Brain microvascular endothelial cell (primary cell): ENCODE measurements around the gene PRDM7.
"Not testable (repeated sequence)": the region's sequence is repeated elsewhere in the genome, so short reads cannot be mapped to it uniquely, and the experiment has no call there.

ENCODE experiments used
- DNase-seq: peaks from one replicate; pipeline ENCODE4 v3.0.0-alpha.2; 2020
- H3K27ac ChIP-seq: fragments of 250-450 bp; sonication (Bioruptor Pico); 2 replicates; pipeline ENCODE4 v1.5.1; 2020; ENCODE audit warnings: mild to moderate bottlenecking, moderate library complexity
- H3K27me3 ChIP-seq: fragments of 250-450 bp; sonication (Bioruptor Pico); replicated peaks from 2 replicates; pipeline ENCODE4 v1.5.1; 2020; ENCODE audit warnings: mild to moderate bottlenecking
- H3K36me3 ChIP-seq: fragments of 250-450 bp; sonication (Bioruptor Pico); replicated peaks from 2 replicates; pipeline ENCODE4 v1.5.1; 2020; ENCODE audit warnings: mild to moderate bottlenecking
- H3K4me3 ChIP-seq: 2 replicates; pipeline ENCODE4 v1.5.1; 2011; ENCODE audit warnings: low read depth, mild to moderate bottlenecking, control low read depth, low read length, moderate library complexity
- in situ Hi-C: cut with HindIII; loops from 2 replicates; pipeline ENCODE4 v1.10.0; 2017; ENCODE audit warnings: low sequenced_read_pairs, low pct_ligation_motif_present
- TF ChIP-seq, protein P1 (sequence below): IDR thresholded peaks from 2 replicates; pipeline ENCODE4 v1.5.1; 2011; ENCODE audit warnings: low read depth, mild to moderate bottlenecking, moderate library complexity, low read length, control low read depth, inconsistent platforms; ENCODE audit errors: missing control alignments

The PRDM7 gene

DNA sequence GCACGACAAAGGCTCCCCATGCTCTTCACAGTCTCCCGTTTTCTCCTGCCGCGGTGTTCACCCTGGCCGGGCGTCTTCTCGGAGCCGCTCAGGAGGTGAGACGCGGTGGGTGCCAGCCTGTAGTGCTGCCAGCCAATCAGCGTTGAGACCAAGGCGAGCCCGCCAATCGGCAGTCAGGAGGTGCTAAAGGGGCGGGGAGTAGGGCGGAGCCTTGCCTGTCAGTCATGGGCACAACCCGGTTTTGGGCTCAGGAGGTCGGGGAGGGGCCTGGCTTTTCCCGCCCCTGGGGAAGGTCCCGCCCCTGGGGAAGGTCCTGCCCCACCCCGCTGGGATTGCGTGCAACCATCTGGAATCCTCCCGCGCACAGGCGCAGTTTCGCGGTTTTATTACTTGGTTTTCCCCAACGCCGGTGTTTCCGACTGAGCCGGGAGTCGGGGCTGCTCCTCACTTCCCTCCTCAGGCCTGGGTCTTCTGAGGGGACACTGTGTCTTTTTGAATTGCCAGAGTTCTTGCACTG, at the start of gene PRDM7:
TSS of gene PRDM7 (minus strand) at position 92 of the 517 bp plus-strand sequence. CDS start 1,421 bp downstream, outside the sequence.
- Histone ChIP-seq H3K4me3 (peak within 1 kb of the TSS; percentile 40), H3K36me3 (no peaks in the 10 kb centered on the region), H3K27me3 (no peaks in the 10 kb centered on the region), H3K27ac (peak within 1 kb of the TSS; percentile 43)
- DNase-seq: peak; percentile 96
- TF ChIP-seq, protein P1, sequence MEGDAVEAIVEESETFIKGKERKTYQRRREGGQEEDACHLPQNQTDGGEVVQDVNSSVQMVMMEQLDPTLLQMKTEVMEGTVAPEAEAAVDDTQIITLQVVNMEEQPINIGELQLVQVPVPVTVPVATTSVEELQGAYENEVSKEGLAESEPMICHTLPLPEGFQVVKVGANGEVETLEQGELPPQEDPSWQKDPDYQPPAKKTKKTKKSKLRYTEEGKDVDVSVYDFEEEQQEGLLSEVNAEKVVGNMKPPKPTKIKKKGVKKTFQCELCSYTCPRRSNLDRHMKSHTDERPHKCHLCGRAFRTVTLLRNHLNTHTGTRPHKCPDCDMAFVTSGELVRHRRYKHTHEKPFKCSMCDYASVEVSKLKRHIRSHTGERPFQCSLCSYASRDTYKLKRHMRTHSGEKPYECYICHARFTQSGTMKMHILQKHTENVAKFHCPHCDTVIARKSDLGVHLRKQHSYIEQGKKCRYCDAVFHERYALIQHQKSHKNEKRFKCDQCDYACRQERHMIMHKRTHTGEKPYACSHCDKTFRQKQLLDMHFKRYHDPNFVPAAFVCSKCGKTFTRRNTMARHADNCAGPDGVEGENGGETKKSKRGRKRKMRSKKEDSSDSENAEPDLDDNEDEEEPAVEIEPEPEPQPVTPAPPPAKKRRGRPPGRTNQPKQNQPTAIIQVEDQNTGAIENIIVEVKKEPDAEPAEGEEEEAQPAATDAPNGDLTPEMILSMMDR: no peak
- in situ Hi-C loops: no loop called here

DNA sequence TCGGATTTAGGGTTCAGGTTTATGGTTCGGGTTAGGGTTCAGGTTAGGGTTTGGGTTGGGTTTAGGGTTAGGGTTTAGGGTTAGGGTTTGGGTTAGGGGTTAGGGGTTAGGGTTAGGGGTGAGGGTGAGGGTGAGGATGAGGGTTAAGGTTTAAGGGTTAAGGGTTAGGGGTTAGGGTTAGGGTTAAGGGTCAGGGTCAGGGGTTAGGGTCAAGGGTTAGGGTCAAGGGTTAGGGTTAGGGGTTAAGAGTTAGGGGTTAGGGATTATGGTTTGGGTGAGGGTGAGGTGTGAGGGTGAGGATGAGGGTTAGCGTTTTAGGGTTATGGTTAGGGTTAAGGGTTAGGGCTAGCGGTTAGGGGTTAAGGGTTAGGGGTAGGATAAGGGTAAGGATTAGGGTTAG, 44.7 kb upstream of the PRDM7 start:
- H3K36me3 ChIP-seq, H3K4me3 ChIP-seq, H3K27ac ChIP-seq, H3K27me3 ChIP-seq, in situ Hi-C loops, DNase-seq: not testable (repeated sequence)

DNA sequence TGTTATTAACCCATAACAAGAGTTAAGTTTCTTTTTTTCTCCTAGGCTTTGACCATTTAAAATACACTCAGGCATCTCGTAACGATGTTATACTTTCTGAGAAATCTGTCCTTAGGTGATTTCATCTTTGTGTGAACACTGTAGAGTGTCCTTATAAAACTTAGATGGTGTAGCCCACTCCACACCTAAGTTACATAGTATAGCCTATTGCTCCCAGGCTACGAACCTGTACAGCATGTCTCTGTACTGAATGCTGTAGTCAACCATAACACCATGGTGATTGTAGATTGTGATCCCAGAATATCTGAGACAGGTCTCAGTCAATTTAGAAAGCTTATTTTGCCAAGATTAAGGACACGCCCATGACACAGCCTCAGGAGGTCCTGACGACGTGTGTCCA, 30.5 kb upstream of the PRDM7 start:
- H3K4me3 ChIP-seq, H3K27me3 ChIP-seq, DNase-seq, H3K27ac ChIP-seq, in situ Hi-C loops, H3K36me3 ChIP-seq: not testable (repeated sequence)

DNA sequence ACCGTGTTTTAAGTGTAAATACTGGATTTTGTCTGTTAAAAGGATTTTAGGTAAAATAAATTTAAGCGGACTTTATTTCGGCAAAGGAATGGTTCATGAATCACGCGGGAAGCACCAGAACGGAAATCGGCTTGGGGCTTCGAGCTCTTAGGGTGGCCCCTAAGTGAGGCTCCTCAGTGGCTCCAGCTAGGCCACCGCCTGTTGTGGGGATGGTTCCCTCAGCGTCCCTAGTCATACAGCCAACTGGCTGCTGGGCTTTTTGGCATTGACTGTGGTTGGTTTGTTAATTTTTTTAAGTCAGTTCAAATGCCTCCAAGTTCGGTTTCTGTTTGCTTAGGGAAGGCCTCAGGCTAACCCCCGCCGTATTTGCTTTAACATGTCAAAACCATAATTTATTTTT, 29.9 kb upstream of the PRDM7 start:
- H3K4me3 ChIP-seq, H3K27ac ChIP-seq, DNase-seq, H3K36me3 ChIP-seq, H3K27me3 ChIP-seq, in situ Hi-C loops: not testable (repeated sequence)

DNA sequence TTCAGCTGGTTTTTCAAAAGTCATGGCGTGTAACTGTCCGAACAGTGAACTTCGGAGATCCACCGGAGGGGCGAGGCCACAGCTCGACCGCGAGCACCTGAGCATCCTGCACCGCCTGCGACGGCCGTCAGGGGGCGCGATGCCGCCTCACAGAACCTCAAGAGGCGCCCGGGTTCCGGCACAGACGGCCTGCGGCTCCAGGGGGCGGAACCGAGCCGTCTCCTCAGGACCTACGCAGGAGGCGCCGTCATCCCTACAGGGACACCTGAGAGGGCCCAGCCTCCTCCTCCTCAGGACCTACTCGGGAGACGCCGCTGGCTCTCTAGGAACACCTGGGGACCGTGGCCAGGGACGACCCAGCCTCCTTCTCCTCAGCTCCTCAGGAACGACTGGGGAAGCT, 29.1 kb upstream of the PRDM7 start:
- in situ Hi-C loops, H3K27ac ChIP-seq, H3K27me3 ChIP-seq, H3K36me3 ChIP-seq, H3K4me3 ChIP-seq, DNase-seq: not testable (repeated sequence)

DNA sequence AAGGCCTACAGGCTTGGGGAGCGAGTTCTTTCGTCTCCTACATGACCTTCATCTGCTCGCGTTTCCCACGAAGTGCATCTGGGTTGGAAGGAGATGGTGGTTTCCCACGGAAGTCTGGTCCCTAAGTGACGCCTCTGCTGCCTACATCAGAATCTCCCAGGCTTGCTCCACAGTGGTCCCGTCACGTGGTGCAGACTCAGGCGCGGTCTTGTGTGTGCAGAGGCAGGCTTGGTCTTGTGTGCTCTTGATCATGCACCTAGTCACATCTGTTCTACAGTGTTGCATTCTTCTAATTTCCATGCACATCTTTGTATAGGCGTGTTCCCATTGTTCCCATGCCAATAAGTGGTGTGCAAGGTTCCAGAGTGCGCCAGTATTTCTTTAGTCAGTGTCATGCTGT, 27.6 kb upstream of the PRDM7 start:
- in situ Hi-C loops, H3K27me3 ChIP-seq, H3K27ac ChIP-seq, DNase-seq, H3K4me3 ChIP-seq, H3K36me3 ChIP-seq: not testable (repeated sequence)

DNA sequence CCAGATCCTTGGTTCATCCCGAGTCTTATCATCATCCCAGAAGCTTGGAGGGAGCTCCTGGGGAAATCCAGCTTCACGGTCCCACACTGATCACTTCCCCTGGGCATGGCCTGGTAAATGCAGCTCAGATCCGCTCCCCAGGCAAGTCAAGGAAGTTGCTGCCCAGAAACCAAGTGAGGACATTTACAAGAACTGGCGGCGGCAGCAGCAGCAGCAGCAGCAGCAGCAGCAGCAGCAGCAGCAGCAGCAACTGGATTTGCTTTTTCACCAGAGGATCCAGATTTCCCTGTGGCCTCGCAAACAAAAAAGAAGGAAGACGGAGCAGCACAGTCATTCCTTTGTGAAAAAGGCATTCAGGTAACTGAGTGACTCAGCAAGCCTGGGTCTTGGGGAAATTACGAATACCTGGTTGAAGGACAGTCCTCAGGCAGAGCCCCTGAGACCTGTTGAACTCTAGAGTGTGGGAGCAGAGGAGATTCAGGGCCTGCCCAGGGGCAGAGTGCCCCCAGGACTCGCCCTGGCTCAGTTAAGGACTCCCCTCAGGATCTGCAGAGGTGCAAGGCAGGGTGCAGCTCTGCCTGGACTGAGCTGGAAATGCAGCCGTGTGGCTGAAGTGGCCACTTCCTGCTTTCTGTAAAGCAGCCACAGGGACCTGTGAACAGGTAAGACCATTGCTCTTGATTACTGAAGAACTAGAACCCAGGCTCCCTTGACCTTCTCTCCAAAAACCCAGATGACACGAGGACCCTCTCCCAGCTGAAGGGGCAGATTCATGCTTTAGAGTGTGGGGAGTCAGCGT, 25.2 kb upstream of the PRDM7 start:
- H3K36me3 ChIP-seq, in situ Hi-C loops, H3K4me3 ChIP-seq, H3K27me3 ChIP-seq, DNase-seq, H3K27ac ChIP-seq: not testable (repeated sequence)

DNA sequence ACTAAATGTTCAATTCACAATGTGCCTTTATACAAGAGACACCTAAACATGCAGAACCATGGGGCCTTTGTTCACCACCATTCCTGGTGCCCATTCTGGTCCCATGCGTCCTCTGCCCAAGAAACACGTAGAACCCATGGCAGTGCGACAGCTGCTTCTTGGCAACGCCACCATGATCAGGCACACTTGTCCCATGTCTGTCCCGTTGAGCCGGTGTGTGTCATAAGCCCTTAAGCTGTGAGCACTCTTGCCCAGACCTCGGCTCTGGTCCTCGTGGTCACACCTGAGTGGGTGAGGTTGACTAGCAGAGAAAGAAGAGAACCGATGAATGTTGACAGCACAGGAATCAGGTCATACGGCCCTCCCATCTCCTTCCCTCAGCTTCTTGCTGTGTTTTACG, 24.2 kb upstream of the PRDM7 start:
- in situ Hi-C loops: not testable (repeated sequence)

DNA sequence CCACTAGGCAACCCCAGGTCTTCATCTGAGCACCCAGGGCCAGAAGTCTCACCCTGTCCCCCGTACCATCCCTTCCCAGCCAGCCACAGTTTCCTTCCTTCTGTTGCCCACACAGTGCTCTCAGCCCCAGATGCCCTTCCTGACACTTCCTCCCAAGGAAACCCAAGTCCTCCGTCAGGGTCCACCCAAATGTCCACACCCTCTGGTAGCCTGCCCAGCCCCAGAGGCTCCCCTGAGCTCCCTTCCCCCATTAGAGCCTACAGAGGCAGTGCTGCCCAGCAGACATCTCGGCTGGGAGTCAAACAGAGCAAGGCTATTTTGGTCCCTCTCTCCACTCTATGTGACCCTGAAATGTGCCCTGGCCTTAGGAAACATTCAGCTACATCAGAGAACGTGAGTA, 23.7 kb upstream of the PRDM7 start:
- H3K27ac ChIP-seq, DNase-seq, H3K36me3 ChIP-seq, H3K27me3 ChIP-seq, H3K4me3 ChIP-seq, in situ Hi-C loops: not testable (repeated sequence)

More for the DNA sequence above, 24.2 kb upstream of the PRDM7 start:
- H3K36me3 ChIP-seq, H3K27me3 ChIP-seq, DNase-seq, H3K4me3 ChIP-seq, H3K27ac ChIP-seq: not testable (repeated sequence)

DNA sequence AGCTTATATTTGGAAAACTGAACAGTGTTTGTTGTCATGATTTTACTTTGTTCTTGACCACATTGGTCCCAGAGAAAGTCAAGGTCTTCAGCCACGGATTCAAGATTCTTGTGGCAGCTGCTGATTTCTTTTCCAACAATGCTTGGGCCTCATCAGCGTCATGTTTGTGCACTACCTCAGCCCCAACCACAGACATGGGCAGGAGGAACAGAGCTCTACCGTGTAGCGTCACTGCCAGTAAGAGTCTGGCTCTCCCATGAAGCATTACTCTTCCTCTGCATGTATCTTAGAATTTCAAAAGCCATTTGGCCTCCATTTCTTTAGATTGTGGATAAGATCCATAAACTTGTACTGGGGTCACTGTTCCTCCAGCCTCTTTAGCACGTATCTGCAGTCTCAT, 23.1 kb upstream of the PRDM7 start:
- H3K4me3 ChIP-seq, H3K36me3 ChIP-seq, in situ Hi-C loops, H3K27ac ChIP-seq, H3K27me3 ChIP-seq, DNase-seq: not testable (repeated sequence)

DNA sequence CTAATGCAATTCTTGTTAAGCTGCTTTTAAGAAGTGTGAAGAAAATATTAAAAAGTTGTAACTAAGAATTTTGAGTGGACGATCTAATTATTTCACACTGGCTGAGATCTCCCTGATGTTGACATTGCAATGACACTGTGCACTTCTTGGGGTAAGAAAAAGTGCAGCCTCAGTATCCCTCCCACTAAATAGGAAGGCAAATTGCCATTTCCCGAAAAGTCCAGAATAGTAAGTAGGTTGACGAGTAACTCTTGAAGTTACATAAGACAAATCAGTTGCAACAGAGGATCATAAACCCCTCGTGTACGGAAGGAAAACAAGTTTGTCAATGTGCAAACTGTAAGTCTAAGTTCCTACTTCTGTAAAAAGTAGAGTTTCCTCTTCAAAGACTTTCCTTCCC, 21.8 kb upstream of the PRDM7 start:
- in situ Hi-C loops: not testable (repeated sequence)

DNA sequence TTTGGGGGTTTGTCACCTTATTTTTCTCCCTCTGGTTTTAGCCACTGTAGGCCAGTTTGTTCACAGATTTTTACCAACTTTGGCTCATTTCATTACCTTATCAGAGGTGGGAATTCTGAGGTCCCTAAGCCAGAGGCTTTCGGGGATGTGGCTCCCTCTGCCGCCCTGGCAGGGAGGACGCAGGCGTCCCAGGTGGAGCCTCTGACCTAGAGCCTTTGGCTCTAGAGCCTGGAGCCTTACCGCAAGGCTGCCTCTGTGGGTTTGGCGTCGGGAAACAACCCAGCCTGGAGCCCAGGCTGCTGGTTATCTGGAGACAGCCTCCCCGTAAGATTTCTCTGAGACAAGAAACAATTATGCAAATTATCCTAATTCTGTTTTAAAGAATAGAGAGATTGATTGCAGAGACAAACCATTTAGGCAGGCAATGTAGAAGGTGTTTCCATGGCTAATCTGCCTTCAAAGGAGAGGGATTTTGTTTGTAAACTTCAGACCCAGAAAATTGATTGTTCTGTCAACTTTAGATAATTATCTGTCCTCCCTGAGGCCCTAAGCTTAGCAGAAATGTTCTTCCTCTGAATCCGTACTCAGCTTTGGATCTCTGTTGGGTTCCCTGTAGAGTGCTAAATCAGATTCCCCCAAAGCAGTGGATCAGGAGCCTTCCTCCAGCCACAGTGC, 20.0 kb upstream of the PRDM7 start:
- H3K27me3 ChIP-seq, H3K27ac ChIP-seq, H3K36me3 ChIP-seq, DNase-seq, H3K4me3 ChIP-seq, in situ Hi-C loops: not testable (repeated sequence)

More for the DNA sequence above, 21.8 kb upstream of the PRDM7 start:
- not testable (repeated sequence) for DNase-seq, H3K27ac ChIP-seq, H3K36me3 ChIP-seq, H3K27me3 ChIP-seq, H3K4me3 ChIP-seq

DNA sequence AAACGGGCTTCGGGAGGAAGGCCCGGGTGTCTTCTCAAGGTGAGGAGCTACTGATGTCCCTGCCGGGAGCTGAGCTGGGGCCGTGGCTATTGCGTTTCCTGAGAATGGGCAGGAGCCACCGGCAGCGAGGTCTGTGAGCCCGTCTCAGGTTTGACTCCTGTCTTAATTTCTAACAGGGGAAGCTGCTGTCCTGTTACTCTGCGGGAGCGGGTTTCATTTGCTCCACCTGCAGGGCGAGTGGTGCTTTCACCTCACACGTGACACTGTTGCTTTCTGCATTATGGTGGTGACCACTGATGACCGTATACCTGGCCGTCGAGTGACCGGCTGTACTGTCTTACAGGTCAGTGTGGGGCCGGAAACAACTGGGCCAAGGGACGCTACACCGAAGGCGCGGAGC, 17.7 kb upstream of the PRDM7 start:
- in situ Hi-C loops, H3K36me3 ChIP-seq, H3K4me3 ChIP-seq, H3K27me3 ChIP-seq, DNase-seq, H3K27ac ChIP-seq: not testable (repeated sequence)
